Erythroblast (primary cell): ENCODE measurements around the gene CYTIP.

Experiments used
- GATA1 ChIP-seq: IDR thresholded peaks from 2 replicates; pipeline ENCODE4 v1.6.1; 2011; ENCODE audit warnings: low read depth, mild to moderate bottlenecking, control low read depth, low read length, moderate library complexity
- POLR2A ChIP-seq: IDR thresholded peaks from 2 replicates; pipeline ENCODE4 v1.6.1; 2011; ENCODE audit warnings: mild to moderate bottlenecking, low read length

DNA sequence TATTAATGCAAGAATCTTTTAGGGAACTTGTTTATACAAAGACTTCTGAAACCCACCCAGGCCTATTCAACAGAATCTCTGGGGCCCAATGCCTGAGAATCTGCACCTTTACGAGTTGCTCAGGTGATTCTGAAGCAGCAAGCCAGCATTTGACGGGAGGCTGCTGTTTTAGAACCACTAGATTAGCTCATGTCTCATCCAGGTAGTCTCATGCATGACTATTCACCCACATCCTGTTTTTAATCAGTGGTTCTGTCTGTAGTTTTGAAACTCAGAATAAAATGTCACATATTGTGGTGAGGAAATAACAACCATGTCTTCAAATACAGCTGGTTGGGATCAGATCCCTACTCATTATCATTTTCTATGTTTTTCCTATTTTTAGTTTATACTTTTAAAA lies 39.5 kb downstream of the CYTIP start:
- TF ChIP-seq POLR2A (no peak), GATA1 (no peak)
